GM21529 (cell line): ENCODE results near the gene RHOXF2.
"Not testable (repeated sequence)": the region's sequence is repeated elsewhere in the genome, so short reads cannot be mapped to it uniquely, and the experiment has no call there.

Experiments
- ATAC-seq: cut with Tn5 transposase; IDR thresholded peaks from one replicate; pipeline ENCODE4 v1.9.1; 2021; ENCODE audit not compliant: unreplicated experiment

Gene RHOXF2

GRCh38 chrX:120158313-120158712 is at the start of gene RHOXF2:
RHOXF2 (plus strand) TSS chrX:120158613; CDS start chrX:120158751, 138 bp downstream.
- ATAC-seq: not testable (repeated sequence)

- ATAC-seq: no peak
Measured at GRCh38 chrX:120109378-120109777, 49.0 kb upstream of the RHOXF2 start.

- no peak for ATAC-seq
Measured at GRCh38 chrX:120111611-120112010, 46.8 kb upstream of the RHOXF2 start.

- no peak for ATAC-seq
Measured at GRCh38 chrX:120115438-120115963, 42.9 kb upstream of the RHOXF2 start, which contains the start of gene RHOXF1. RHOXF1 (minus strand) TSS chrX:120115913; CDS start chrX:120115862, 51 bp downstream.

- no peak for ATAC-seq
Measured at GRCh38 chrX:120120223-120120622, 38.2 kb upstream of the RHOXF2 start.

- no peak for ATAC-seq
Measured at GRCh38 chrX:120125444-120125843, 33.0 kb upstream of the RHOXF2 start.

- not testable (repeated sequence) for ATAC-seq
Measured at GRCh38 chrX:120128306-120128846, 30.0 kb upstream of the RHOXF2 start.

- ATAC-seq: no peak
Measured at GRCh38 chrX:120136128-120136527, 22.3 kb upstream of the RHOXF2 start.

- no peak for ATAC-seq
Measured at GRCh38 chrX:120136840-120137239, 21.6 kb upstream of the RHOXF2 start.

- no peak for ATAC-seq
Measured at GRCh38 chrX:120137439-120137838, 21.0 kb upstream of the RHOXF2 start.

- peak; percentile 47 for ATAC-seq
Measured at GRCh38 chrX:120140293-120140981, 18.0 kb upstream of the RHOXF2 start.

- ATAC-seq: no peak
Measured at GRCh38 chrX:120144178-120144844, 14.1 kb upstream of the RHOXF2 start.

- ATAC-seq: no peak
Measured at GRCh38 chrX:120145295-120145925, 13.0 kb upstream of the RHOXF2 start.

GRCh38 chrX:120146323-120146722 is 12.1 kb upstream of the RHOXF2 start:
- ATAC-seq: not testable (repeated sequence)

GRCh38 chrX:120147537-120147936 is 10.9 kb upstream of the RHOXF2 start:
- ATAC-seq: no peak

- ATAC-seq: not testable (repeated sequence)
Measured at GRCh38 chrX:120150109-120150744, 8.2 kb upstream of the RHOXF2 start.

- ATAC-seq: not testable (repeated sequence)
Measured at GRCh38 chrX:120159086-120159485, 673 bp downstream of the RHOXF2 start.

GRCh38 chrX:120193254-120193653 is 34.8 kb downstream of the RHOXF2 start:
- ATAC-seq: not testable (repeated sequence)

GRCh38 chrX:120193720-120194119 is 35.3 kb downstream of the RHOXF2 start:
- peak; percentile 92 for ATAC-seq

- ATAC-seq: not testable (repeated sequence)
Measured at GRCh38 chrX:120195786-120196185, 37.4 kb downstream of the RHOXF2 start.
